HEK293 (cell line): ENCODE data around the gene TXN2.

Experiments used
- GFI1B ChIP-seq: fragments of 450-650 bp; formaldehyde crosslinking; IDR thresholded peaks from 2 replicates; pipeline ENCODE4 v1.5.1; 2016; ENCODE audit warnings: missing biosample characterization, missing genetic modification characterization
- GLIS1 ChIP-seq: fragments of 450-650 bp; formaldehyde crosslinking; IDR thresholded peaks from 2 replicates; pipeline ENCODE4 v1.5.1; 2016; ENCODE audit warnings: missing biosample characterization, missing genetic modification characterization
- HOXC10 ChIP-seq: sonication (generic); formaldehyde crosslinking; IDR thresholded peaks from 2 replicates; pipeline ENCODE4 v1.8.1; 2023; ENCODE audit warnings: mild to moderate bottlenecking, missing genetic modification reagents
- HOXD13 ChIP-seq: sonication (generic); formaldehyde crosslinking; IDR thresholded peaks from 2 replicates; pipeline ENCODE4 v1.8.0; 2022; ENCODE audit warnings: missing genetic modification reagents, borderline replicate concordance
- PRDM2 ChIP-seq: fragments of 450-650 bp; formaldehyde crosslinking; IDR thresholded peaks from 2 replicates; pipeline ENCODE4 v1.5.1; 2016; ENCODE audit warnings: missing biosample characterization, missing genetic modification characterization, borderline replicate concordance
- SALL2 ChIP-seq: fragments of 450-650 bp; formaldehyde crosslinking; IDR thresholded peaks from 2 replicates; pipeline ENCODE4 v1.5.0; 2017; ENCODE audit warnings: missing biosample characterization, mild to moderate bottlenecking, missing genetic modification characterization, borderline replicate concordance
- SP3 ChIP-seq: fragments of 450-650 bp; formaldehyde crosslinking; IDR thresholded peaks from 2 replicates; pipeline ENCODE4 v1.5.1; 2016; ENCODE audit warnings: missing biosample characterization, missing genetic modification characterization
- ZBTB10 ChIP-seq: fragments of 450-650 bp; formaldehyde crosslinking; IDR thresholded peaks from 2 replicates; pipeline ENCODE4 v1.5.1; 2016; ENCODE audit warnings: missing biosample characterization, missing genetic modification characterization
- ZNF112 ChIP-seq: fragments of 450-650 bp; formaldehyde crosslinking; IDR thresholded peaks from 2 replicates; pipeline ENCODE4 v1.5.0; 2017; ENCODE audit warnings: missing biosample characterization, missing genetic modification characterization
- ZNF324 ChIP-seq: fragments of 450-650 bp; formaldehyde crosslinking; IDR thresholded peaks from 2 replicates; pipeline ENCODE4 v1.5.1; 2016; ENCODE audit warnings: missing biosample characterization, missing genetic modification characterization
- ZNF354C ChIP-seq: fragments of 450-650 bp; formaldehyde crosslinking; IDR thresholded peaks from 2 replicates; pipeline ENCODE4 v1.5.1; 2016; ENCODE audit warnings: missing biosample characterization, missing genetic modification characterization, low read depth, borderline replicate concordance
- ZNF398 ChIP-seq: fragments of 450-650 bp; formaldehyde crosslinking; IDR thresholded peaks from 2 replicates; pipeline ENCODE4 v1.5.1; 2017; ENCODE audit warnings: missing biosample characterization, missing genetic modification characterization
- ZNF596 ChIP-seq: fragments of 450-650 bp; IDR thresholded peaks from 2 replicates; pipeline ENCODE4 v1.5.0; 2018; ENCODE audit warnings: missing biosample characterization, mild to moderate bottlenecking, missing genetic modification characterization, moderate library complexity
- ZNF600 ChIP-seq: fragments of 450-650 bp; formaldehyde crosslinking; IDR thresholded peaks from 2 replicates; pipeline ENCODE4 v1.5.1; 2016; ENCODE audit warnings: missing biosample characterization, missing genetic modification characterization
- ZNF639 ChIP-seq: fragments of 450-650 bp; formaldehyde crosslinking; IDR thresholded peaks from 2 replicates; pipeline ENCODE4 v1.5.1; 2016; ENCODE audit warnings: missing biosample characterization, missing genetic modification characterization
- ZNF677 ChIP-seq: fragments of 450-650 bp; IDR thresholded peaks from 2 replicates; pipeline ENCODE4 v1.5.0; 2018; ENCODE audit warnings: missing biosample characterization, mild to moderate bottlenecking, missing genetic modification characterization, moderate library complexity
- ZNF76 ChIP-seq: fragments of 450-650 bp; formaldehyde crosslinking; IDR thresholded peaks from 2 replicates; pipeline ENCODE4; 2016; ENCODE audit warnings: low read depth, missing biosample characterization, missing genetic modification characterization, borderline replicate concordance
- ZNF768 ChIP-seq: fragments of 450-650 bp; formaldehyde crosslinking; IDR thresholded peaks from 2 replicates; pipeline ENCODE4 v1.5.1; 2018; ENCODE audit warnings: missing biosample characterization, mild to moderate bottlenecking, missing genetic modification characterization
- ZNF830 ChIP-seq: fragments of 450-650 bp; IDR thresholded peaks from 2 replicates; pipeline ENCODE4 v1.5.0; 2018; ENCODE audit warnings: missing biosample characterization, missing genetic modification characterization, low read depth, mild to moderate bottlenecking, moderate library complexity
- ZNF843 ChIP-seq: fragments of 450-650 bp; formaldehyde crosslinking; IDR thresholded peaks from 2 replicates; pipeline ENCODE4 v1.5.1; 2016; ENCODE audit warnings: missing biosample characterization, missing genetic modification characterization
- TF ChIP-seq, protein P1 (sequence below): fragments of 450-650 bp; formaldehyde crosslinking; IDR thresholded peaks from 2 replicates; pipeline ENCODE4 v1.5.1; 2016; ENCODE audit warnings: missing biosample characterization, missing genetic modification characterization
- TF ChIP-seq, protein P2 (sequence below): fragments of 450-650 bp; formaldehyde crosslinking; IDR thresholded peaks from 2 replicates; pipeline ENCODE4 v1.5.1; 2016; ENCODE audit warnings: missing biosample characterization, missing genetic modification characterization

Gene TXN2

DNA sequence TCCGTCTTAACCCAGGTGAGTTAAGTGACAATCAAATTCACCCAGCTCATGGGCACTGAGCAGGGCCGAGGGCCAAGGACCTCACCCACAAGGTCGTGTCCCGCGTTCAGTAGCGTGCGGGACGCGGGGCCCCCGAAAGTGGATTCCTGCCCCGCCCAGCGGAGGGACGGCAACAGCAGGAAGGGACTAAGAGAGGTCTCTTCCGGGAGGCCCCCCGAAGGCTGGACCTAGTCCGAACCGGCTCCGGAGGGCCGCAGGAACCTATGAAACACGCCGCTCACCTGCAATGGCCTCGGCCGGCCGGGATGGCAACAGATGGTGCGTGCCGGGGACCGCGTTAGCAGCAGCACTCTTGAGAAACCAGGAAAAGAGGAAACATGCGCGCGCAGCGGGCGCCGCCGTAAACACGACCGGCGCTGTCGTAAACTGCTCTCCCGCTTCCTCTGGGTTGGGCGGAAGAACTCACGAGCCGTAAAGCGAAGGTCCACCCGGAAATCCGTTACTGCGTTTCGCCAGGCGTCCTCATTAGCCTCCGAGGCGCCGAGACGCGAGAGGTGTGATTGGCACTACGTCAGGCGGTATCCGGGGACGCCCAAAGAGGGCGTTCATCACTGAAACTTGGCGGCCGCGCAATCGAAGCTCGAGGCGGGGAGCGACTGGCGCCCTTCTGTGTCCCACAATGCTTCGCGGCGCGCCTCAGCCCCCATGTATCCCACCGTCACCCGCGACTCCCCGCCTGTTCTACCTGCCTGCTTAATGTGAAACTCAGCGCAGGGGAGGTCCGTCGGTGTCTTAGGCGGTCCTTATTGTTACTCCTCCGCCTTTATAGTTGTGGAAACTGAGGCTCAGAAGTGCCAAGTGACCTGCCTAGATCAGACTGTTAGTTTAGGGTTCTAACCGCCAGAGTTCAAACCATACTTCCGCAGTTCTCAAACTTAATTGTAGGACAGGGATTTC is 47.6 kb upstream of the TXN2 start, which contains the start of gene EIF3D (continued):
- peak; percentile 50 for TF ChIP-seq ZBTB10 (tag by site-specific recombination)
- TF ChIP-seq ZNF354C, result no peak
- TF ChIP-seq ZNF768, result no peak
- TF ChIP-seq ZNF112 (tag by site-specific recombination), result no peak
- peak; percentile 68; the same call in 1 of the 2 replicates for TF ChIP-seq ZNF324 (tag by site-specific recombination)
- TF ChIP-seq HOXD13 (CRISPR knock-in tag), result peak; percentile 86; the same call in 1 of the 2 replicates
- TF ChIP-seq GFI1B, result no peak
- TF ChIP-seq ZNF843 (tag by site-specific recombination), result 0 out of 2 replicates have a peak, but pooled peaks have one; percentile 20
- TF ChIP-seq ZNF677 (tag by site-specific recombination), result no peak
- TF ChIP-seq ZNF596 (tag by site-specific recombination), result no peak
- TF ChIP-seq GLIS1 (tag by site-specific recombination), result 0 out of 2 replicates have a peak, but pooled peaks have one; percentile 14
- TF ChIP-seq, protein P1, sequence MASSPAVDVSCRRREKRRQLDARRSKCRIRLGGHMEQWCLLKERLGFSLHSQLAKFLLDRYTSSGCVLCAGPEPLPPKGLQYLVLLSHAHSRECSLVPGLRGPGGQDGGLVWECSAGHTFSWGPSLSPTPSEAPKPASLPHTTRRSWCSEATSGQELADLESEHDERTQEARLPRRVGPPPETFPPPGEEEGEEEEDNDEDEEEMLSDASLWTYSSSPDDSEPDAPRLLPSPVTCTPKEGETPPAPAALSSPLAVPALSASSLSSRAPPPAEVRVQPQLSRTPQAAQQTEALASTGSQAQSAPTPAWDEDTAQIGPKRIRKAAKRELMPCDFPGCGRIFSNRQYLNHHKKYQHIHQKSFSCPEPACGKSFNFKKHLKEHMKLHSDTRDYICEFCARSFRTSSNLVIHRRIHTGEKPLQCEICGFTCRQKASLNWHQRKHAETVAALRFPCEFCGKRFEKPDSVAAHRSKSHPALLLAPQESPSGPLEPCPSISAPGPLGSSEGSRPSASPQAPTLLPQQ (tag by site-specific recombination), result peak; percentile 78
- no peak for TF ChIP-seq ZNF600 (tag by site-specific recombination)
- TF ChIP-seq ZNF76 (tag by site-specific recombination), result peak; percentile 99
- no peak for TF ChIP-seq ZNF830 (tag by site-specific recombination)
- peak; percentile 85; the same call in 1 of the 2 replicates for TF ChIP-seq HOXC10
- TF ChIP-seq, protein P2, sequence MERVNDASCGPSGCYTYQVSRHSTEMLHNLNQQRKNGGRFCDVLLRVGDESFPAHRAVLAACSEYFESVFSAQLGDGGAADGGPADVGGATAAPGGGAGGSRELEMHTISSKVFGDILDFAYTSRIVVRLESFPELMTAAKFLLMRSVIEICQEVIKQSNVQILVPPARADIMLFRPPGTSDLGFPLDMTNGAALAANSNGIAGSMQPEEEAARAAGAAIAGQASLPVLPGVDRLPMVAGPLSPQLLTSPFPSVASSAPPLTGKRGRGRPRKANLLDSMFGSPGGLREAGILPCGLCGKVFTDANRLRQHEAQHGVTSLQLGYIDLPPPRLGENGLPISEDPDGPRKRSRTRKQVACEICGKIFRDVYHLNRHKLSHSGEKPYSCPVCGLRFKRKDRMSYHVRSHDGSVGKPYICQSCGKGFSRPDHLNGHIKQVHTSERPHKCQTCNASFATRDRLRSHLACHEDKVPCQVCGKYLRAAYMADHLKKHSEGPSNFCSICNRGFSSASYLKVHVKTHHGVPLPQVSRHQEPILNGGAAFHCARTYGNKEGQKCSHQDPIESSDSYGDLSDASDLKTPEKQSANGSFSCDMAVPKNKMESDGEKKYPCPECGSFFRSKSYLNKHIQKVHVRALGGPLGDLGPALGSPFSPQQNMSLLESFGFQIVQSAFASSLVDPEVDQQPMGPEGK (tag by site-specific recombination), result peak; percentile 70
- peak; percentile 90 for TF ChIP-seq SP3 (tag by site-specific recombination)
- TF ChIP-seq ZNF398, result no peak
- no peak for TF ChIP-seq PRDM2
- TF ChIP-seq ZNF639, result peak; percentile 79
- no peak for TF ChIP-seq SALL2 (tag by site-specific recombination)
